MCF 10A (cell line): Measurements from ENCODE around the gene HPN. TPM values are rescaled to one million over a fixed set of nuclear protein-coding genes. Genes with fewer than 3 reads are reported as not detected.

Source experiments
- BruUV-seq: library from RNA; stranded (reverse); fragments of 400-500 nt; replicated peaks from 2 replicates; lab custom pipeline; 2021; lab: Mats Ljungman, UMichigan
- CTCF ChIA-PET: fragments of 300-600 bp; sonication (Branson Sonifier 250); formaldehyde crosslinking; extraction: SDS; loops from one replicate; lab custom pipeline; 2021; ENCODE audit warnings: antibody characterized with exemption, inconsistent platforms; lab: Yijun Ruan, JAX
- POLR2A ChIA-PET: fragments of 300-600, 350-650 bp; sonication (Branson Sonifier 250); formaldehyde crosslinking; extraction: SDS; loops from one replicate; lab custom pipeline; 2020; ENCODE audit warnings: antibody characterized with exemption, inconsistent platforms; lab: Yijun Ruan, JAX
- DNase-seq: peaks from one replicate; pipeline ENCODE4 v3.0.0-alpha.2; 2018; ENCODE audit not compliant: unreplicated experiment
- H3K27ac Mint-ChIP-seq: one replicate; pipeline ENCODE4 v1.8.0; 2022; ENCODE audit warnings: mild to moderate bottlenecking, low read depth, mixed read lengths; ENCODE audit not compliant: unreplicated experiment
- H3K27me3 Mint-ChIP-seq: one replicate; pipeline ENCODE4 v1.8.0; 2022; ENCODE audit warnings: mixed read lengths; ENCODE audit not compliant: insufficient read depth, unreplicated experiment
- H3K36me3 Mint-ChIP-seq: one replicate; pipeline ENCODE4 v1.8.0; 2022; ENCODE audit warnings: mild to moderate bottlenecking, moderate library complexity, mixed read lengths; ENCODE audit not compliant: insufficient read depth, unreplicated experiment
- H3K4me1 Mint-ChIP-seq: one replicate; pipeline ENCODE4 v1.8.0; 2022; ENCODE audit warnings: mixed read lengths; ENCODE audit not compliant: insufficient read depth, unreplicated experiment
- H3K4me3 Mint-ChIP-seq: one replicate; pipeline ENCODE4 v1.8.0; 2022; ENCODE audit warnings: mild to moderate bottlenecking, moderate library complexity, mixed read lengths; ENCODE audit not compliant: unreplicated experiment
- H3K9me3 Mint-ChIP-seq: one replicate; pipeline ENCODE4 v1.8.0; 2022; ENCODE audit warnings: mixed read lengths; ENCODE audit not compliant: unreplicated experiment
- intact Hi-C: fragments of 100-400 bp; cut with micrococcal nuclease; formaldehyde crosslinking; loops from 2 replicates; pipeline ENCODE4 v1.14.1; 2022
- total RNA-seq: library from RNA; stranded (reverse); gene quantifications from 2 replicates; pipeline ENCODE4 v1.2.3, GENCODE V29; 2022
- TF ChIP-seq, protein P1 (sequence below): fragments of 200-600 bp; IDR thresholded peaks from one replicate; pipeline ENCODE4 v1.8.0; 2022; ENCODE audit warnings: antibody characterized with exemption, mild to moderate bottlenecking; ENCODE audit not compliant: unreplicated experiment

HPN gene
- total RNA-seq, 1 experiment from 2014 or later = not detected

DNA sequence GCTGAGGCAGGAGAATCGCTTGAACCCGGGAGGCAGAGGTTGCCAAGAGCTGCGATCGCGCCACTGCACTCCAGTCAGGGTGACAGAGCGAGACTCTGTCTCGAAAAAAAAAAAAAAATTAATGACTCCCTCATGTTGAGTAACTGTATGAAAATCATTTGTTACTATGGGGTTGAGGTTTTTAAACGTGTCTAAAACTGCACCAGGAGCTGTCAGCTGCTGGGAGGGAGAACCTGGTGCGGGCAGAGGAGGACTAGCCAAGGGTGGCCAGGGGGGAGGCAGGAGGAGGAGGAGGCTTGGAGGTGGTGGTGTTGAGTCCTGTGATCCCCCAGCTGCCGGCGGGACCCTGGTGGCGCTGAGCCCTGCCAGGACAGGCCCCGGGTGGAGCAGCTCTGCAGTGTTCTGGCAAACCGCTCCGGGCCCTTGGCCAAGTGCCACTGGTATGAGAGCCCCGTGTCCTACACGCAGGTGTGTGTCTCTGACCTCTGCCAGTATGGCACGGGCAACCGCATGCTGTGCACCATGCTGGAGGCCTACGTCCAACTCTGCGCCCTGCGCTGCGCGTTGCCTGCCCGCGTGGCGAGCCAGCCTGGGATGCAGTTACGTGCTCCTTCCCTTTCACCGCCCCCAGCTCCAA, 57.0 kb downstream of the HPN start:
- Mint-ChIP-seq H3K9me3 (no peaks in the 10 kb centered on the region), H3K27ac (no peak overlapping the region), H3K4me3 (no peak overlapping the region), H3K36me3 (no peaks in the 10 kb centered on the region), H3K4me1 (peaks cover 13% of the 10 kb centered on the region), H3K27me3 (no peaks in the 10 kb centered on the region)
- intact Hi-C loops = no loop called here
- POLR2A ChIA-PET = interaction anchor here (0.6 to 4.5 kb wide), 9 partner anchors 11 to 1018 kb away, joined by 3 to 40 read pairs (median 7); partner anchors contain the start of gene FXYD3
- TF ChIP-seq, protein P1, sequence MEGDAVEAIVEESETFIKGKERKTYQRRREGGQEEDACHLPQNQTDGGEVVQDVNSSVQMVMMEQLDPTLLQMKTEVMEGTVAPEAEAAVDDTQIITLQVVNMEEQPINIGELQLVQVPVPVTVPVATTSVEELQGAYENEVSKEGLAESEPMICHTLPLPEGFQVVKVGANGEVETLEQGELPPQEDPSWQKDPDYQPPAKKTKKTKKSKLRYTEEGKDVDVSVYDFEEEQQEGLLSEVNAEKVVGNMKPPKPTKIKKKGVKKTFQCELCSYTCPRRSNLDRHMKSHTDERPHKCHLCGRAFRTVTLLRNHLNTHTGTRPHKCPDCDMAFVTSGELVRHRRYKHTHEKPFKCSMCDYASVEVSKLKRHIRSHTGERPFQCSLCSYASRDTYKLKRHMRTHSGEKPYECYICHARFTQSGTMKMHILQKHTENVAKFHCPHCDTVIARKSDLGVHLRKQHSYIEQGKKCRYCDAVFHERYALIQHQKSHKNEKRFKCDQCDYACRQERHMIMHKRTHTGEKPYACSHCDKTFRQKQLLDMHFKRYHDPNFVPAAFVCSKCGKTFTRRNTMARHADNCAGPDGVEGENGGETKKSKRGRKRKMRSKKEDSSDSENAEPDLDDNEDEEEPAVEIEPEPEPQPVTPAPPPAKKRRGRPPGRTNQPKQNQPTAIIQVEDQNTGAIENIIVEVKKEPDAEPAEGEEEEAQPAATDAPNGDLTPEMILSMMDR = no peak
- CTCF ChIA-PET = interaction anchor here (0.6 to 3.4 kb wide), 15 partner anchors 14 to 795 kb away, joined by 3 to 25 read pairs (median 4); partner anchors contain the start of genes FXYD3 and LGI4
- no TSS peak for BruUV-seq
- no peak for DNase-seq

DNA sequence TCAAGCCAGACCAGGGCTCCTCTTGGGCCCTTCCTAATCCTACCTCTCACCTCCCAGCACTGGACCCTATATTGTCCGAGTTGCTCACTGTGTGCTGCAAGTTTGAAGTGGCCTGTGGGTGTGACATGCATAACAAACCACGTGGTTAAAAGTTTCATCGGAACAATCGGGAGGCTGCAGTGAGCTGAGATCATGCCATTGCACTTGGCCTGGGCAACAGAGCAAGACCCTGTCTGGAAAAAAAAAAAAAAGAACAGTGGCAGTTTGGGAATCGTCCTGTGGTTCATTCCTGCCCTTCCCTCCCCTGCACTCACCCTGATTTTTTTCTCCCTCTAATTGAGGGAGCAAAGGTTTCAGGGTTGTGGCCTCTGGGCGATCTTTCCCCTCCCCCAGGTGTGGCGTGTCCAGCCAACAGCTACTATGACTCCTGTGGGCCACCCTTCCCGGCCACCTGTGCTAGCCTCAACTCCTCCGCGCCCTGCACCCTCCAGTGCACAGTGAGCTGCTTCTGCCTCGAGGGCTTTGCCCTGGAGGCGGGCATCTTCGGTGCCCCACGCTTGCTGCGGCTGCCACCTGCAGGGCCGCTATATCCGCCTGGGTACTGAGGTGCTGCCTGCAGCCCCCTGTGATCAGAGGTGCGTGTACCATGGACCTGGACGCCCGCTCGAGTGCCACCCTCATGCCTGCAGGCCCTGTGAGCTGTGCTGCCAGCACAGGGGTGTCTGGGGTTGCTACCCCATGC, 57.8 kb downstream of the HPN start:
- Mint-ChIP-seq H3K9me3 (no peaks in the 10 kb centered on the region), H3K4me1 (peaks cover 13% of the 10 kb centered on the region)
- intact Hi-C loops = no loop called here

DNA sequence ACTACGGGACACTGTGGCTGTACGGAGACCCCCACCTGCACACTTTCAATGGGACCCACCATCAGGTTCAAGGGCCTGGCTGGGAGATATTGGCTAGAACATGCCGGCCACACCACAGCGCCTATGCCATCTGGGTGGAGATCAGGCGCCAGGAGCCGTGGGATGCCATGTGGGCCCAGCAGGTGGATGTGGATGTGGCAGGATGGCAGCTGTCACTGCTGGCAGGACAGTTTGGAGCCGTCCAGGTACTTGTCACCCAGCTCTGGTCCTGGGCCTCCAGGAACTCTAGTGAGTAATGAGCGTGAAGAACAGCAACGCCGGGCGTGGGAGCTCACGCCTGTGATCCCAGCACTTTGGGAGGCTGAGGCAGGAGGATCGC, 58.4 kb downstream of the HPN start:
- Mint-ChIP-seq H3K27me3 (no peaks in the 10 kb centered on the region), H3K27ac (no peak overlapping the region), H3K36me3 (no peaks in the 10 kb centered on the region), H3K4me1 (peaks cover 13% of the 10 kb centered on the region), H3K4me3 (no peak overlapping the region), H3K9me3 (no peaks in the 10 kb centered on the region)
- CTCF ChIA-PET = interaction anchor here (0.6 to 3.4 kb wide), 10 partner anchors 9 to 56 kb away, joined by 3 to 24 read pairs (median 4); partner anchors contain the start of gene FXYD3
- POLR2A ChIA-PET = interaction anchor here (1.7 to 4.5 kb wide), 4 partner anchors 10 to 28 kb away, joined by 4 to 40 read pairs (median 10); no protein-coding TSS in a partner anchor
- intact Hi-C loops = no loop called here
- BruUV-seq = no TSS peak
- DNase-seq = no peak
- TF ChIP-seq, protein P1 = no peak

More for the DNA sequence above, 57.8 kb downstream of the HPN start:
- TF ChIP-seq, protein P1 = no peak
- no peak overlapping the region for H3K4me3 Mint-ChIP-seq
- no peak for DNase-seq
- H3K27me3 Mint-ChIP-seq = no peaks in the 10 kb centered on the region
- H3K27ac Mint-ChIP-seq = no peak overlapping the region
- ChIA-PET POLR2A (interaction anchor here (1.5 to 4.5 kb wide), 6 partner anchors 10 to 28 kb away, joined by 4 to 40 read pairs (median 10); partner anchors contain the start of gene FXYD3), CTCF (interaction anchor here (0.6 to 3.4 kb wide), 12 partner anchors 9 to 796 kb away, joined by 3 to 24 read pairs (median 4); partner anchors contain the start of gene FXYD3)
- BruUV-seq = no TSS peak
- H3K36me3 Mint-ChIP-seq = no peaks in the 10 kb centered on the region
